Ascending aorta (tissue), 2 donors: ENCODE results near the gene VKORC1L1. TPM values are rescaled to one million over a fixed set of nuclear protein-coding genes. Genes with fewer than 3 reads are reported as not detected.

Experiments
- DNase-seq, 2 donors: peaks; one replicate each; pipeline ENCODE4 v3.0.0-alpha.2; 2019; ENCODE audit warnings: low spot score in 2 of 2
- H3K27ac ChIP-seq, 2 donors: fragments of 200-600 bp; sonication (generic); one replicate each; pipeline ENCODE4 v1.5.1; 2016 to 2017; ENCODE audit warnings: mild to moderate bottlenecking in 1 of 2
- H3K27me3 ChIP-seq: fragments of 200-600 bp; sonication (generic); one replicate; pipeline ENCODE4 v1.5.1; 2017
- H3K36me3 ChIP-seq, 2 donors: fragments of 200-600 bp; sonication (generic); one replicate each; pipeline ENCODE4 v1.5.1; 2016
- H3K4me1 ChIP-seq, 2 donors: fragments of 200-600 bp; sonication (generic); one replicate each; pipeline ENCODE4 v1.5.1; 2016 to 2017; ENCODE audit warnings: mild to moderate bottlenecking in 1 of 2
- H3K4me3 ChIP-seq, 2 donors: fragments of 200-600 bp; sonication (generic); one replicate each; pipeline ENCODE4 v1.5.1; 2016 to 2017; ENCODE audit warnings: mild to moderate bottlenecking in 1 of 2
- H3K9me3 ChIP-seq, 2 donors: fragments of 200-600 bp; sonication (generic); one replicate each; pipeline ENCODE4 v1.5.1; 2016
- intact Hi-C: fragments of 100-400 bp; cut with DNase I; formaldehyde crosslinking; loops from one replicate; pipeline ENCODE4 v1.15.1; 2023
- total RNA-seq: library from RNA; depleted of rRNA; stranded (reverse); fragments of >200 nt; gene quantifications from one replicate; pipeline ENCODE4 v1.1.0, GENCODE V29; 2016
- TF ChIP-seq, protein P1 (sequence below), 3 experiments: fragments of 200-600 bp in 2 of 3; fragments of 450-650 bp in 1 of 3; sonication (generic) in 2 of 3; IDR thresholded peaks; one replicate each; pipeline ENCODE4 v1.5.1; 2016 to 2019; ENCODE audit warnings: antibody characterized with exemption in 3 of 3, mild to moderate bottlenecking in 1 of 3, moderate library complexity in 1 of 3

Gene VKORC1L1
- total RNA-seq, 1 donor from 2014 or later = 10.2 TPM

- Histone ChIP-seq H3K4me1 (peaks cover 6 to 12% of the 10 kb centered on the region in 2 donors), H3K27me3 (no peaks in the 10 kb centered on the region), H3K36me3 (peaks cover 17 to 36% of the 10 kb centered on the region in 2 donors), H3K4me3 (no peak overlapping the region), H3K27ac (no peak overlapping the region), H3K9me3 (no peaks in the 10 kb centered on the region)
- TF ChIP-seq, protein P1, sequence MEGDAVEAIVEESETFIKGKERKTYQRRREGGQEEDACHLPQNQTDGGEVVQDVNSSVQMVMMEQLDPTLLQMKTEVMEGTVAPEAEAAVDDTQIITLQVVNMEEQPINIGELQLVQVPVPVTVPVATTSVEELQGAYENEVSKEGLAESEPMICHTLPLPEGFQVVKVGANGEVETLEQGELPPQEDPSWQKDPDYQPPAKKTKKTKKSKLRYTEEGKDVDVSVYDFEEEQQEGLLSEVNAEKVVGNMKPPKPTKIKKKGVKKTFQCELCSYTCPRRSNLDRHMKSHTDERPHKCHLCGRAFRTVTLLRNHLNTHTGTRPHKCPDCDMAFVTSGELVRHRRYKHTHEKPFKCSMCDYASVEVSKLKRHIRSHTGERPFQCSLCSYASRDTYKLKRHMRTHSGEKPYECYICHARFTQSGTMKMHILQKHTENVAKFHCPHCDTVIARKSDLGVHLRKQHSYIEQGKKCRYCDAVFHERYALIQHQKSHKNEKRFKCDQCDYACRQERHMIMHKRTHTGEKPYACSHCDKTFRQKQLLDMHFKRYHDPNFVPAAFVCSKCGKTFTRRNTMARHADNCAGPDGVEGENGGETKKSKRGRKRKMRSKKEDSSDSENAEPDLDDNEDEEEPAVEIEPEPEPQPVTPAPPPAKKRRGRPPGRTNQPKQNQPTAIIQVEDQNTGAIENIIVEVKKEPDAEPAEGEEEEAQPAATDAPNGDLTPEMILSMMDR (IDR thresholded peaks at IDR 0.05) = no peak
- no peak for DNase-seq
- intact Hi-C loops = no loop called here
Measured at GRCh38 chr7:65978891-65979582, 106.2 kb downstream of the VKORC1L1 start.

DNA sequence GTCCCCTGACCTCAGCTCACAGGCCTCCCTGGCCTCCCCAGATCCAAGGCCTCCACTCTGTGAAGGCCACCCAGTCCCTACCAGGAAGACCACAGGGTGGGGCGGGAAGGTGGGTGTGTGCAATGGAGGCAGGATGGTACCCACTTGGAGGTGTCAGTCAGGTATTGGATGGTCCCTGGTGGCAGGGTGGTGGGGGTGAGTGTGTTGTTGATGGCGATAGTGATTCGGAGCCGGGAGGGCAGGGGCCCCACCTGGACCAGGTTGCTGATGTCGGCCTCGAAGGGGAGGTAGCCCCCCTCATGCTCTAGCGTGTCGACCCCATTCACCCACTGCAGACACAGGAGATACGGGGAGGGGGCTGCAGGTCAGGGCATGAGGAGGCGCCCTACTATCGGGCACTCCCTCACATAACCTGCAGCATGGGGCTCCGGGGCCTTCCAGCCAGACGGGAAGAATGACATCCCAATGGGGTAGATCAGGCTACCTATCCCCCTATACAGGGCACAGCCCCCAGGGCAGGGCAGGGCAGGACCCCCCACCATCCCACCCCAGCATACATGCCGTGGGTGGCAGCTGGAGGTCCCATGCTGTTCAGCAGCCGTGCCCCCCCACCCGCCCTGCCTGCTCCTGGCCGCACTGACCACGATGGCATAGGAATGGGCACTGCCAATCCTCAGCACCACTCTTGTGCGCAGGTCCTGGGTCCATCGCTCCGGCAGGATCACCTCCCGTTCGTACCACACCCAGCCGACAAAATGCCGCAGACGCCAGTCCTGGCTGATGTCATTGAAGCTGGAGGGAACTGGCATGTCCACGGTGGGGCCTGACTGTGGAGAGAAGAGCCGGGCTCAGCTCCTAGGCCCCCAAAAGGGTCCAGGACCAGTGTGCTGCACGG is 107.0 kb downstream of the VKORC1L1 start:
- intact Hi-C loops = loop anchor here (5.0 to 10.0 kb wide), 2 partner anchors 135 to 228 kb away; partner anchors contain the start of gene CRCP

GRCh38 chr7:65980478-65981250 is 107.8 kb downstream of the VKORC1L1 start:
- Histone ChIP-seq H3K4me3 (peak overlapping the region; percentile 79 to 91), H3K9me3 (no peaks in the 10 kb centered on the region), H3K4me1 (peaks cover 6 to 12% of the 10 kb centered on the region in 2 donors), H3K27me3 (no peaks in the 10 kb centered on the region), H3K36me3 (peaks cover 5 to 26% of the 10 kb centered on the region in 2 donors), H3K27ac (peak overlapping the region; percentile 55 to 80)
- DNase-seq = peak; percentile 68 to 78
- TF ChIP-seq, protein P1 (IDR thresholded peaks at IDR 0.05) = no peak
- intact Hi-C loops = loop anchor here (5.0 to 10.0 kb wide), 2 partner anchors 134 to 228 kb away; partner anchors contain the start of gene CRCP

More for the DNA sequence above, 107.0 kb downstream of the VKORC1L1 start:
- TF ChIP-seq, protein P1 (IDR thresholded peaks at IDR 0.05) = no peak
- H3K36me3 ChIP-seq = peaks cover 9 to 28% of the 10 kb centered on the region in 2 donors
- H3K27ac ChIP-seq = peak overlapping the region; percentile 15 to 55
- H3K4me1 ChIP-seq = peaks cover 6 to 12% of the 10 kb centered on the region in 2 donors
- H3K27me3 ChIP-seq = no peaks in the 10 kb centered on the region
- no peaks in the 10 kb centered on the region for H3K9me3 ChIP-seq
- DNase-seq = no peak
- H3K4me3 ChIP-seq = peak overlapping the region in 1 of 2 donors; percentile 91

DNA sequence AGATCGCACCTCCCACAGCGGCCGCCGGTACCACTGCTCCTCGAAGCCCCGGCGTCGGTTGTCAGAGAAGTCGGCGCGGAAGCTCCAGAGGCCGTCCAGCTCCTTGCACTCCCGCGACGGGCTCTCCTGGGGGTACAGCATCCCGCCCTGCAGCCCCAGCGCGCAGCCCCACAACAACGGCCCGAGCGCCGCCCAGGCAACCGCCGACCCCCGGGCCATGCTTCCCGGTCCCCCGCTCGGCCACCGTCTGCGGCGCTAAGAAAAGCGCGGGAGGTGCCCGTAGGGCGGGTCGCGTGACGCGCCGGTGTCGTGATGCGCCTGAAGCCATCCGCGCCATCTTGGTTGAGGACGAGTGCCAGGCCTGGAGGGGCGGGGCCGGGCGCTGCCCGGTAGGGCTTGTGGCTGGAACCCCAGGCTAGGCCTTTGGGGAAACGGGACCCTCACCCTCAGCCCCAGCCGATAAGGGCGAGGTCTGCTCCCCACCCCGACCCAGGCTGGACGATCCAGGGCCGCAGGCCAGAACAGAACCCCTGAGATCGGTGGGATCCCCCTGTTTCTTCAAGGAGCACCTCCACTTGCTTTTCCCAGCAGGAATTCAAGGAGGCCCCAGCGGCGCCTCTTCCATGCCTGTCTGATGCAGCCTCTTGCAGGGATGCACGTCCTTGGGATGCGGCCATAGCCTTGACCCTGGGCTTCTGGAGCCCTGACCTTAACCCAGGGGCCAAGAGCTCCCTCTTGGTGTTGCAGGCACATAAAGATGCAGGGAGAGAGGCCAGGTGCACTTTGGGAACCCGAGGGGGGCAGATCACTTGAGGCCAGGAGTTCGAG is 109.3 kb downstream of the VKORC1L1 start, which contains the start of gene GUSB:
GUSB (minus strand) TSS at position 249 of the 828 bp plus-strand sequence; CDS start at position 219, 30 bp downstream.
- peak within 1 kb of the TSS; percentile 79 to 91 for H3K4me3 ChIP-seq
- no peaks in the 10 kb centered on the region for H3K9me3 ChIP-seq
- peaks cover 6 to 12% of the 10 kb centered on the region in 2 donors for H3K4me1 ChIP-seq
- DNase-seq = peak; percentile 56 to 94
- H3K36me3 ChIP-seq = peaks cover 5 to 13% of the 10 kb centered on the region in 2 donors
- intact Hi-C loops = loop anchor here (1.0 to 10.0 kb wide), 3 partner anchors 109 to 230 kb away; partner anchors contain the start of genes CRCP and VKORC1L1
- TF ChIP-seq, protein P1 (IDR thresholded peaks at IDR 0.05) = no peak
- H3K27ac ChIP-seq = peak within 1 kb of the TSS; percentile 76 to 80
- no peaks in the 10 kb centered on the region for H3K27me3 ChIP-seq
